SKM-1 (cell line): Measurements from ENCODE around the gene FGF10.

Experiments
- DNase-seq: peaks from one replicate; lab custom pipeline; 2025; ENCODE audit not compliant: unreplicated experiment; lab: John Stamatoyannopoulos, UW

The FGF10 gene

GRCh38 chr5:44389090-44389822 lies at the start of gene FGF10:
FGF10 (minus strand) TSS chr5:44389420; CDS start chr5:44388682, 738 bp downstream.
- DNase-seq = no peak

- DNase-seq = no peak
Measured at GRCh38 chr5:44426944-44427343, 37.7 kb upstream of the FGF10 start.

GRCh38 chr5:44412286-44412685 lies 23.1 kb upstream of the FGF10 start:
- no peak for DNase-seq

- DNase-seq = no peak
Measured at GRCh38 chr5:44402084-44402483, 12.9 kb upstream of the FGF10 start.

GRCh38 chr5:44401611-44402010 lies 12.4 kb upstream of the FGF10 start:
- no peak for DNase-seq

- DNase-seq = no peak
Measured at GRCh38 chr5:44398382-44398781, 9.2 kb upstream of the FGF10 start.

- no peak for DNase-seq
Measured at GRCh38 chr5:44396312-44396711, 7.1 kb upstream of the FGF10 start.

- no peak for DNase-seq
Measured at GRCh38 chr5:44390351-44390750, 1.1 kb upstream of the FGF10 start.

- no peak for DNase-seq
Measured at GRCh38 chr5:44389823-44390143, 563 bp upstream of the FGF10 start.

- no peak for DNase-seq
Measured at GRCh38 chr5:44388321-44389089, 715 bp downstream of the FGF10 start.

- DNase-seq = no peak
Measured at GRCh38 chr5:44387921-44388320, 1.3 kb downstream of the FGF10 start.

- DNase-seq = no peak
Measured at GRCh38 chr5:44387406-44387805, 1.8 kb downstream of the FGF10 start.

GRCh38 chr5:44385291-44385900 lies 3.8 kb downstream of the FGF10 start:
- DNase-seq = peak; percentile 61

- DNase-seq = no peak
Measured at GRCh38 chr5:44384816-44385215, 4.4 kb downstream of the FGF10 start.

GRCh38 chr5:44382894-44383293 lies 6.3 kb downstream of the FGF10 start:
- no peak for DNase-seq

- no peak for DNase-seq
Measured at GRCh38 chr5:44377057-44377456, 12.2 kb downstream of the FGF10 start.

- DNase-seq = no peak
Measured at GRCh38 chr5:44372028-44372427, 17.2 kb downstream of the FGF10 start.

GRCh38 chr5:44367203-44367602 lies 22.0 kb downstream of the FGF10 start:
- DNase-seq = no peak

GRCh38 chr5:44365345-44365744 lies 23.9 kb downstream of the FGF10 start:
- no peak for DNase-seq

- DNase-seq = no peak
Measured at GRCh38 chr5:44364097-44364496, 25.1 kb downstream of the FGF10 start.

GRCh38 chr5:44361342-44362001 lies 27.7 kb downstream of the FGF10 start:
- DNase-seq = no peak

GRCh38 chr5:44360919-44361318 lies 28.3 kb downstream of the FGF10 start:
- no peak for DNase-seq
